Karpas-422 (cell line): ENCODE measurements around the gene WDR33. TPM values are rescaled to one million over a fixed set of nuclear protein-coding genes. Genes with fewer than 3 reads are reported as not detected.

ENCODE experiments used
- DNase-seq: peaks from one replicate; pipeline ENCODE4 v3.0.0-alpha.2; 2015
- H2AFZ ChIP-seq: fragments of 200-600 bp; sonication (generic); 2 replicates; pipeline ENCODE4 v1.6.1; 2014; ENCODE audit warnings: antibody characterized with exemption, low read length, mixed read lengths
- H3K27ac ChIP-seq: fragments of 200-600 bp; sonication (generic); 2 replicates; pipeline ENCODE4 v1.5.1; 2014; ENCODE audit warnings: mild to moderate bottlenecking, low read length, moderate library complexity
- H3K27me3 ChIP-seq: fragments of 200-600 bp; sonication (generic); 2 replicates; pipeline ENCODE4 v1.6.1; 2014; ENCODE audit warnings: low read length, mixed read lengths
- H3K36me3 ChIP-seq: fragments of 200-600 bp; sonication (generic); 2 replicates; pipeline ENCODE4 v1.6.1; 2014; ENCODE audit warnings: low read length, mixed read lengths; ENCODE audit not compliant: insufficient read depth
- H3K4me1 ChIP-seq: fragments of 200-600 bp; sonication (generic); 2 replicates; pipeline ENCODE4 v1.6.1; 2014; ENCODE audit warnings: mild to moderate bottlenecking, low read length, mixed read lengths
- H3K4me2 ChIP-seq: fragments of 200-600 bp; sonication (generic); 2 replicates; pipeline ENCODE4 v1.6.1; 2014; ENCODE audit warnings: low read length, low read depth, mild to moderate bottlenecking; ENCODE audit not compliant: poor library complexity, severe bottlenecking
- H3K4me3 ChIP-seq: fragments of 200-600 bp; sonication (generic); 2 replicates; pipeline ENCODE4 v1.5.1; 2014; ENCODE audit warnings: mild to moderate bottlenecking, antibody characterized with exemption, low read length, mixed read lengths
- H3K79me2 ChIP-seq: fragments of 200-600 bp; sonication (generic); 2 replicates; pipeline ENCODE4 v1.6.1; 2014; ENCODE audit warnings: mild to moderate bottlenecking, low read length, mixed read lengths
- H3K9ac ChIP-seq: fragments of 200-600 bp; sonication (generic); 2 replicates; pipeline ENCODE4 v1.6.0; 2014; ENCODE audit warnings: low read length
- H3K9me2 ChIP-seq: fragments of 200-600 bp; sonication (generic), shearing (Covaris generic); replicated peaks from 2 replicates; pipeline ENCODE4 v1.6.0; 2014; ENCODE audit warnings: mild to moderate bottlenecking, low read length, moderate library complexity; ENCODE audit not compliant: insufficient read depth
- H3K9me3 ChIP-seq: fragments of 300-700, 200-600 bp; sonication (generic); 2 replicates; pipeline ENCODE4 v1.6.1; 2014; ENCODE audit warnings: low read length, mixed read lengths
- H4K20me1 ChIP-seq: fragments of 200-600 bp; sonication (generic); 2 replicates; pipeline ENCODE4 v1.6.1; 2014; ENCODE audit warnings: mild to moderate bottlenecking, antibody characterized with exemption, low read length, low read depth; ENCODE audit not compliant: insufficient read depth
- total RNA-seq: library from RNA; depleted of rRNA; stranded (reverse); fragments of >200 nt; shearing (Covaris generic); gene quantifications from 2 replicates; pipeline ENCODE4 v1.2.3, GENCODE V29; 2014; ENCODE audit warnings: low replicate concordance

Gene WDR33
- total RNA-seq, 1 experiment from 2014 or later: 65.0 TPM

GRCh38 chr2:127718271-127718670 is 92.7 kb downstream of the WDR33 start:
- Histone ChIP-seq H2AFZ (no peak overlapping the region), H3K4me1 (no peaks in the 10 kb centered on the region), H3K36me3 (peaks cover 47% of the 10 kb centered on the region), H3K9me2 (no peaks in the 10 kb centered on the region), H3K4me3 (no peak overlapping the region), H3K4me2 (no peak overlapping the region), H3K79me2 (peaks cover 7% of the 10 kb centered on the region; the same call in 1 of the 2 replicates), H3K9ac (no peak overlapping the region), H3K27ac (no peak overlapping the region), H4K20me1 (peaks cover 5% of the 10 kb centered on the region; the same call in 1 of the 2 replicates), H3K27me3 (no peaks in the 10 kb centered on the region), H3K9me3 (no peaks in the 10 kb centered on the region)
- DNase-seq: no peak

- no peak overlapping the region for H2AFZ ChIP-seq
- peaks cover 7% of the 10 kb centered on the region; the same call in 1 of the 2 replicates for H3K79me2 ChIP-seq
- no peak overlapping the region for H3K9ac ChIP-seq
- no peak overlapping the region for H3K4me3 ChIP-seq
- H3K36me3 ChIP-seq: peaks cover 31% of the 10 kb centered on the region; the same call in 1 of the 2 replicates
- H3K9me2 ChIP-seq: no peaks in the 10 kb centered on the region
- no peak for DNase-seq
- H4K20me1 ChIP-seq: peaks cover 5% of the 10 kb centered on the region; the same call in 1 of the 2 replicates
- H3K27me3 ChIP-seq: no peaks in the 10 kb centered on the region
- H3K4me1 ChIP-seq: no peaks in the 10 kb centered on the region
- no peak overlapping the region for H3K27ac ChIP-seq
- H3K4me2 ChIP-seq: no peak overlapping the region
- H3K9me3 ChIP-seq: no peaks in the 10 kb centered on the region
Measured at GRCh38 chr2:127715778-127716449, 95.1 kb downstream of the WDR33 start.

- no peak overlapping the region for H3K4me2 ChIP-seq
- H3K36me3 ChIP-seq: peaks cover 24% of the 10 kb centered on the region; the same call in 1 of the 2 replicates
- no peak for DNase-seq
- no peak overlapping the region for H2AFZ ChIP-seq
- peaks cover 4% of the 10 kb centered on the region; the same call in 1 of the 2 replicates for H4K20me1 ChIP-seq
- no peak overlapping the region for H3K27ac ChIP-seq
- H3K79me2 ChIP-seq: peaks cover 4% of the 10 kb centered on the region; the same call in 1 of the 2 replicates
- no peaks in the 10 kb centered on the region for H3K4me1 ChIP-seq
- H3K9me3 ChIP-seq: no peaks in the 10 kb centered on the region
- no peak overlapping the region for H3K4me3 ChIP-seq
- H3K9ac ChIP-seq: no peak overlapping the region
- H3K27me3 ChIP-seq: no peaks in the 10 kb centered on the region
- no peaks in the 10 kb centered on the region for H3K9me2 ChIP-seq
Measured at GRCh38 chr2:127713562-127713961, 97.4 kb downstream of the WDR33 start.

GRCh38 chr2:127712999-127713398 is 98.0 kb downstream of the WDR33 start:
- no peaks in the 10 kb centered on the region for H3K79me2 ChIP-seq
- no peaks in the 10 kb centered on the region for H4K20me1 ChIP-seq
- no peak for DNase-seq
- H3K36me3 ChIP-seq: peaks cover 18% of the 10 kb centered on the region; the same call in 1 of the 2 replicates
- no peaks in the 10 kb centered on the region for H3K4me1 ChIP-seq
- H2AFZ ChIP-seq: no peak overlapping the region
- H3K9me2 ChIP-seq: no peaks in the 10 kb centered on the region
- no peaks in the 10 kb centered on the region for H3K27me3 ChIP-seq
- no peaks in the 10 kb centered on the region for H3K9me3 ChIP-seq
- no peak overlapping the region for H3K27ac ChIP-seq
- H3K4me2 ChIP-seq: no peak overlapping the region
- H3K4me3 ChIP-seq: no peak overlapping the region
- H3K9ac ChIP-seq: no peak overlapping the region

- H3K79me2 ChIP-seq: peaks cover 6% of the 10 kb centered on the region
Measured at GRCh38 chr2:127709336-127709735, 101.6 kb downstream of the WDR33 start.

GRCh38 chr2:127707890-127708648 is 102.9 kb downstream of the WDR33 start:
- Histone ChIP-seq H3K36me3 (peaks cover 23% of the 10 kb centered on the region; the same call in 1 of the 2 replicates), H3K27me3 (no peaks in the 10 kb centered on the region), H3K9me2 (no peaks in the 10 kb centered on the region), H3K79me2 (peaks cover 12% of the 10 kb centered on the region), H3K27ac (no peak overlapping the region), H3K4me2 (no peak overlapping the region), H3K9ac (no peak overlapping the region), H3K4me3 (no peak overlapping the region), H3K4me1 (peaks cover 10% of the 10 kb centered on the region), H2AFZ (no peak overlapping the region), H4K20me1 (no peaks in the 10 kb centered on the region), H3K9me3 (no peaks in the 10 kb centered on the region)
- DNase-seq: no peak

More at GRCh38 chr2:127709336-127709735, 101.6 kb downstream of the WDR33 start:
- DNase-seq: no peak
- Histone ChIP-seq H4K20me1 (no peaks in the 10 kb centered on the region), H3K9ac (no peak overlapping the region), H3K27ac (no peak overlapping the region), H3K9me2 (no peaks in the 10 kb centered on the region), H3K36me3 (peaks cover 22% of the 10 kb centered on the region; the same call in 1 of the 2 replicates), H2AFZ (no peak overlapping the region), H3K4me3 (no peak overlapping the region), H3K4me2 (no peak overlapping the region), H3K4me1 (peaks cover 2% of the 10 kb centered on the region; the same call in 1 of the 2 replicates), H3K9me3 (no peaks in the 10 kb centered on the region), H3K27me3 (no peaks in the 10 kb centered on the region)

- Histone ChIP-seq H3K9me3 (no peaks in the 10 kb centered on the region), H3K27ac (no peak overlapping the region), H2AFZ (no peak overlapping the region), H3K36me3 (peaks cover 23% of the 10 kb centered on the region; the same call in 1 of the 2 replicates), H3K79me2 (peaks cover 21% of the 10 kb centered on the region), H3K9me2 (no peaks in the 10 kb centered on the region), H3K4me2 (no peak overlapping the region), H3K4me1 (peaks cover 21% of the 10 kb centered on the region), H3K27me3 (no peaks in the 10 kb centered on the region), H3K4me3 (no peak overlapping the region), H4K20me1 (no peaks in the 10 kb centered on the region), H3K9ac (no peak overlapping the region)
- DNase-seq: no peak
Measured at GRCh38 chr2:127706215-127706990, 104.6 kb downstream of the WDR33 start.
